Parathyroid adenoma (tissue), 2 donors: ENCODE data around the gene SLAIN1.

Source experiments
- H2AFZ ChIP-seq: fragments of 300-600 bp; sonication (generic); one replicate; pipeline ENCODE4 v1.7.0; 2017; ENCODE audit warnings: antibody characterized with exemption, mild to moderate bottlenecking
- H3K27ac ChIP-seq: fragments of 300-600 bp; sonication (generic); one replicate; pipeline ENCODE4 v1.7.0; 2017
- H3K27me3 ChIP-seq: fragments of 300-600 bp; sonication (generic); one replicate; pipeline ENCODE4 v1.7.0; 2017; ENCODE audit warnings: low read length; ENCODE audit not compliant: control insufficient read depth, insufficient read depth
- H3K36me3 ChIP-seq: fragments of 300-600 bp; sonication (generic); one replicate; pipeline ENCODE4 v1.7.0; 2017; ENCODE audit warnings: low read length; ENCODE audit not compliant: control insufficient read depth, insufficient read depth
- H3K4me1 ChIP-seq: fragments of 300-600 bp; sonication (generic); one replicate; pipeline ENCODE4 v1.7.0; 2017; ENCODE audit warnings: control low read depth
- H3K4me2 ChIP-seq: fragments of 300-600 bp; sonication (generic); one replicate; pipeline ENCODE4 v1.7.0; 2017; ENCODE audit warnings: low read length
- H3K4me3 ChIP-seq: fragments of 300-600 bp; sonication (generic); one replicate; pipeline ENCODE4 v1.7.0; 2017; ENCODE audit warnings: low read depth, low read length
- H3K79me2 ChIP-seq: fragments of 300-600 bp; sonication (generic); one replicate; pipeline ENCODE4 v1.7.0; 2017; ENCODE audit warnings: control low read depth
- H3K9ac ChIP-seq: fragments of 300-600 bp; sonication (generic); one replicate; pipeline ENCODE4 v1.7.0; 2017; ENCODE audit warnings: mild to moderate bottlenecking
- H3K9me3 ChIP-seq: fragments of 300-600 bp; sonication (generic); one replicate; pipeline ENCODE4 v1.7.0; 2017; ENCODE audit warnings: low read length; ENCODE audit not compliant: control insufficient read depth
- CTCF ChIP-seq: fragments of 300-600 bp; sonication (generic); IDR thresholded peaks from one replicate; pipeline ENCODE4 v1.7.0; 2017; ENCODE audit warnings: antibody characterized with exemption, mild to moderate bottlenecking
- donor health status: primary hyperparathyroidism.

Gene SLAIN1

DNA sequence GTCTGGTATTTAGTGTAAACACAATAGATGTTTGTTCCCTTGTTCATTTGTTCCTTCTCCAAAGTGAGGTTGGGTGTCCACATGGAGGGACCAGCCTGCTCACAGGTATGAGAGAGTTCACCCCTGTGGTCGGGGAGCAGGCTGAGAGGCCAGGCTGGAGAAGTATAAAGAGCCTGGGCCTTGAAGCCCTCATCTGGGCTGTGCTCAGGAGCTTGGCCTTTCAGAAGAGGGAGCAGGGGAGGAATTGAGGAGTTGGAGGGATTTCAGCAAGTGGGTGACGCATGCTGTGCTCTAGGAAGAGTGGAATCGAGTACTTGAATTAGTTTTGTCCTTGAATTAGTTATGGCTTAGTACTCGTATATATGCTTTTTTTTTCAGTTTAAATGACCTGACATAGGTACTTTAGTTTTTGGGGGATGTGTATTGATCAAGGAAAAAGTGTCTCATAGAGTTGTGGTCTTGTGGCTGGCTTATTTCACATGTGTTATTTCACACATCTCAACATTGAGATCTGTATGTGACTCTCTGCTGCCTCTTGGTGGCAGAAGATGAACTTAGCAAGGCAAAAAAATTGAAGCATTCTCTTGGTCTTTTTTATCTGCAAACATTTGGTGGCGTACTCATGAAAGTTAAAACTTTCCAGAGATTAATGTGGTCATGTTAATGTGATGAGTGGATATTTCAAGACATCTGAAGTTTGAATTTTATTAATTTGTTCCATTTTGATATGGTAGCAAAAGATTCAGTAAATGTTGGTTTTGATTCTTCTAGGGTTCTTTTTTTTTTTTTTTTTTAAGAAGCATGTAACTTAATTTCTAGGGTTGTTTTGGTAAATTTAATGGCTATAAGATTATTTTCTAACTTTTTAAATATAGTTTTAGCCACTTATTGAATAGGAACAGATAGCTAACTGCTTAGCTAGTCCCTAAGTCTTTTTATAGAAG is 54.3 kb downstream of the SLAIN1 start:
- Histone ChIP-seq H3K27ac (no peak overlapping the region), H2AFZ (no peak overlapping the region), H3K4me2 (no peak overlapping the region), H3K9ac (no peak overlapping the region), H3K27me3 (no peaks in the 10 kb centered on the region), H3K36me3 (no peaks in the 10 kb centered on the region), H3K4me3 (no peak overlapping the region), H3K4me1 (peaks cover 3% of the 10 kb centered on the region), H3K9me3 (no peaks in the 10 kb centered on the region), H3K79me2 (no peaks in the 10 kb centered on the region)
- peak; percentile 55 for TF ChIP-seq CTCF

DNA sequence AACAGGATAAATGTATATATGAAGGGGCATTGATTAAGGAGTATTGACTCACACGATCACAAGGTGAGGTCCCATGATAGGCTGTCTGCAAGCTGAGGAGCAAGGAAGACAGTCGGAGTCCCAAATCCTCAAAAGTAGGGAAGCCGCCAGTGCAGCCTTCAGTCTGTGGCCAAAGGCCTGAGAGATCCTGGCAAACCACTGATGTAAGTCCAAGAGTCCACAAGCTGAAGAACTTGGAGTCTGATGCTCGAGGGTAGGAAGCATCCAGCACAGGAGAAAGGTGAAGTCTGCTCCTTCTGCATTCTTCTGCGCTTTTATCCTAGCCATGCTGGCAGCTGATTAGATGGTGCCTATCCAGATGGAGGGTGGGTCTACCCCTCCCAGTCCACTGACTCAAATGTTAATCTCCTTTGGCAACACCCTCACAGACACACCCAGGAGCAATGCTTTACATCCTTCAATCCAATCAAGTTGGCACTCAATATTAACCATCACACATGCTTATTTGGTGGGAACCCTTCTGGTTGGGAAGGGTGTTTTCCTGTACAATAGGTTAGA is 55.1 kb downstream of the SLAIN1 start:
- Histone ChIP-seq H3K36me3 (no peaks in the 10 kb centered on the region), H3K27me3 (no peaks in the 10 kb centered on the region), H3K79me2 (no peaks in the 10 kb centered on the region), H2AFZ (no peak overlapping the region), H3K27ac (no peak overlapping the region), H3K4me2 (no peak overlapping the region), H3K4me1 (peaks cover 3% of the 10 kb centered on the region), H3K9me3 (no peaks in the 10 kb centered on the region), H3K4me3 (no peak overlapping the region), H3K9ac (no peak overlapping the region)
- TF ChIP-seq CTCF = no peak

DNA sequence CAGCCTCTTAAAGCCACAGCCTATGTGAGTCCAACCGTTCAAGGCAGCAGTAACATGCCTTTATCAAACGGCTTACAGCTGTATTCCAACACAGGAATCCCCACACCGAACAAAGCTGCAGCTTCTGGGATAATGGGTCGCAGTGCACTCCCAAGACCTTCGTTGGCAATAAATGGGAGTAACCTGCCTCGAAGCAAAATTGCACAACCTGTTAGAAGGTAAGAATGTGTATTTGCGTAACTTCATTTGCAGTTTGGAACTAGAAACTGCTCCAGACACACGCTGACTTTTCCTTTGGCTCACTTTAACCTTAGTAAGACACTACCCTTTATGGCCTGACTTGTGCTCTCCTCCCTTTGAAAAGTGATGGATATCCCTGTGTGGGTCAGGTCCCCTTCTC is 63.4 kb downstream of the SLAIN1 start:
- no peaks in the 10 kb centered on the region for H3K4me1 ChIP-seq
- H3K79me2 ChIP-seq = no peaks in the 10 kb centered on the region
- no peak overlapping the region for H3K4me3 ChIP-seq
- no peak overlapping the region for H3K9ac ChIP-seq
- no peaks in the 10 kb centered on the region for H3K36me3 ChIP-seq
- H2AFZ ChIP-seq = no peak overlapping the region
- H3K27ac ChIP-seq = no peak overlapping the region
- no peaks in the 10 kb centered on the region for H3K9me3 ChIP-seq
- H3K4me2 ChIP-seq = no peak overlapping the region
- no peak for TF ChIP-seq CTCF
- no peaks in the 10 kb centered on the region for H3K27me3 ChIP-seq

- no peak overlapping the region for H3K27ac ChIP-seq
- no peak overlapping the region for H2AFZ ChIP-seq
- no peaks in the 10 kb centered on the region for H3K79me2 ChIP-seq
- TF ChIP-seq CTCF = no peak
- H3K27me3 ChIP-seq = no peaks in the 10 kb centered on the region
- H3K9me3 ChIP-seq = no peaks in the 10 kb centered on the region
- no peak overlapping the region for H3K4me2 ChIP-seq
- no peaks in the 10 kb centered on the region for H3K4me1 ChIP-seq
- no peaks in the 10 kb centered on the region for H3K36me3 ChIP-seq
- no peak overlapping the region for H3K9ac ChIP-seq
- no peak overlapping the region for H3K4me3 ChIP-seq
These were observed 69.9 kb downstream of the SLAIN1 start for GRCh38 chr13:77767413-77767812.
